ENCODE measurements around the gene TMEM178B.

DNA sequence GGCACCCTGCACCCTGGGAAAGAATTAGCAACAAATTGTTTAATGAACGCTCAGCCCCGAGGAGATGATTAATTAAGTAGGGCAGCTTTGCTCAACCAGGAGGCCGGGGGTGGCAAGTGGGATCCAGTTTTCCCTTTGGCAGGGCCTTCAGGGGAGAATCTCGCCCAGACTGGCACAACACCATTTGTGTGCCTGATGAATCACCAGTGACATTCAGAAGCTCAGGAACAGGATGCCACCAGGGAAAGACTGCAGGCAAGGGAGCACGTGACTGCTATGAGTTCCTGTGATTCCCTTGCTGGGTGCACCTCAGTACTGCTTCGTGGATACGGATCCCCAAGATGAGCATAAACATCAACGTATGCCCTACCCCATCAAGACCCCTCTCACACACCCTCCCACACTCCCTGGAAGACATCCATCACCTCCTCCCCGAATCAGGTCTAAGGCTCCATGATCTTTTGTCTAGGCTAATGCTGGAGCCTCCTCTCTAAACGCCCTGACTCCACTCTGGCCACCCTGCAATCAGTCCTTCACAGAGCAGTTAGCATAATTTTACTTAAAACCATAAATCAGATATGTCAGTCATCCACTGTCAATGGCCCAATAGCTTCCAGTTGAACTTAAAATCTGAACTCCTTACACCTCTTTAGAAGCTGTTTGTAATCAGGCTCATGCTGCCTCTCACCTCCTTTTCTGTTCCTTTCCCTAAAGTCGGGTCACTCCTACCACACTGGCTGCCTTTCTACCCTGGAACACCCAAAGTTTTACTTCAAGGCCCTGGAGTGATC is 368.2 kb downstream of the TMEM178B start:
- TF ChIP-seq POLR2AphosphoS5 (IDR thresholded peaks at IDR 0.05; ENCODE audit: low read depth, low read length), result no peak
- TF ChIP-seq SIN3A (IDR thresholded peaks at IDR 0.05; ENCODE audit: borderline replicate concordance, insufficient read depth, low read length), result no peak

All from PFSK-1 (cell line).